ENCODE results near the gene CUEDC2.

The CUEDC2 gene

GRCh38 chr10:102408728-102409603 is 23.4 kb downstream of the CUEDC2 start:
- peak overlapping the region; percentile 60 for H3K4me3 ChIP-seq (ENCODE audit: low read depth, low read length)
- H4K91ac ChIP-seq (ENCODE audit: low read depth, low read length): no peak overlapping the region
- no peak overlapping the region for H3K4ac ChIP-seq (ENCODE audit: low read depth, low read length)
- H3K9me3 ChIP-seq (ENCODE audit: insufficient read depth, low read depth, low read length): peaks cover 6% of the 10 kb centered on the region
- no peak overlapping the region for H2BK5ac ChIP-seq (ENCODE audit: low read depth, low read length, poor library complexity)
- no peak overlapping the region for H3K18ac ChIP-seq (ENCODE audit: low read length)
- H3K36me3 ChIP-seq (ENCODE audit: control insufficient read depth in 1 of 2, insufficient read depth in 2 of 2, low read length in 2 of 2): no peaks in the 10 kb centered on the region
- no peak overlapping the region for H3K14ac ChIP-seq (ENCODE audit: low read length)
- peak overlapping the region; percentile 74 for H3K4me2 ChIP-seq (ENCODE audit: low read length)
- peaks cover 46% of the 10 kb centered on the region for H3K27me3 ChIP-seq (ENCODE audit: insufficient read depth, low read length)
- H2BK120ac ChIP-seq (ENCODE audit: insufficient read depth, low read length, poor library complexity): no peak overlapping the region
- H3K79me1 ChIP-seq (ENCODE audit: low read length): no peaks in the 10 kb centered on the region
- H3K27ac ChIP-seq (ENCODE audit: low read depth, low read length): no peak overlapping the region
- peak overlapping the region; percentile 69 for H2AFZ ChIP-seq (ENCODE audit: insufficient read depth, low read length, poor library complexity)
- no peak overlapping the region for H2BK12ac ChIP-seq (ENCODE audit: low read length)
- no peak overlapping the region for H3K23ac ChIP-seq (ENCODE audit: low read length)
- H3K9ac ChIP-seq (ENCODE audit: low read length): no peak overlapping the region
- H2AK5ac ChIP-seq (ENCODE audit: low read length): no peak overlapping the region
- DNase-seq: peak in 1 of 2 donors; percentile 44
- no peak overlapping the region for H4K12ac ChIP-seq (ENCODE audit: low read depth, low read length)
- H3K79me2 ChIP-seq (ENCODE audit: control insufficient read depth, insufficient read depth, low read length, poor library complexity): no peaks in the 10 kb centered on the region
- no CpG with 5 or more reads among the region's 103 CpGs for WGBS (ENCODE audit: extremely low coverage, insufficient coverage, insufficient read length)
- H3K4me1 ChIP-seq (ENCODE audit: control insufficient read depth in 1 of 2, insufficient read depth in 2 of 2, low read length in 2 of 2): peaks cover 4 to 13% of the 10 kb centered on the region in 2 experiments
- H4K8ac ChIP-seq (ENCODE audit: low read depth, low read length): no peak overlapping the region

GRCh38 chr10:102408131-102408727 is 24.1 kb downstream of the CUEDC2 start:
- no peak overlapping the region for H3K18ac ChIP-seq (ENCODE audit: low read length)
- H3K4me3 ChIP-seq (ENCODE audit: low read depth, low read length): no peak overlapping the region
- no peak overlapping the region for H3K4ac ChIP-seq (ENCODE audit: low read depth, low read length)
- no peak overlapping the region for H2BK120ac ChIP-seq (ENCODE audit: insufficient read depth, low read length, poor library complexity)
- no peak overlapping the region for H2BK5ac ChIP-seq (ENCODE audit: low read depth, low read length, poor library complexity)
- no peaks in the 10 kb centered on the region for H3K36me3 ChIP-seq (ENCODE audit: control insufficient read depth in 1 of 2, insufficient read depth in 2 of 2, low read length in 2 of 2)
- no peaks in the 10 kb centered on the region for H3K79me1 ChIP-seq (ENCODE audit: low read length)
- no peak overlapping the region for H3K27ac ChIP-seq (ENCODE audit: low read depth, low read length)
- H3K14ac ChIP-seq (ENCODE audit: low read length): no peak overlapping the region
- H2AFZ ChIP-seq (ENCODE audit: insufficient read depth, low read length, poor library complexity): no peak overlapping the region
- peaks cover 4 to 13% of the 10 kb centered on the region in 2 experiments for H3K4me1 ChIP-seq (ENCODE audit: control insufficient read depth in 1 of 2, insufficient read depth in 2 of 2, low read length in 2 of 2)
- peak overlapping the region; percentile 74 for H3K4me2 ChIP-seq (ENCODE audit: low read length)
- peaks cover 46% of the 10 kb centered on the region for H3K27me3 ChIP-seq (ENCODE audit: insufficient read depth, low read length)
- H3K9me3 ChIP-seq (ENCODE audit: insufficient read depth, low read depth, low read length): peaks cover 6% of the 10 kb centered on the region
- DNase-seq: no peak
- H2AK5ac ChIP-seq (ENCODE audit: low read length): no peak overlapping the region
- no peak overlapping the region for H4K8ac ChIP-seq (ENCODE audit: low read depth, low read length)
- H3K23ac ChIP-seq (ENCODE audit: low read length): no peak overlapping the region
- no peak overlapping the region for H4K12ac ChIP-seq (ENCODE audit: low read depth, low read length)
- H4K91ac ChIP-seq (ENCODE audit: low read depth, low read length): no peak overlapping the region
- no peak overlapping the region for H2BK12ac ChIP-seq (ENCODE audit: low read length)
- no CpG with 5 or more reads among the region's 14 CpGs for WGBS (ENCODE audit: extremely low coverage, insufficient coverage, insufficient read length)
- no peak overlapping the region for H3K9ac ChIP-seq (ENCODE audit: low read length)
- H3K79me2 ChIP-seq (ENCODE audit: control insufficient read depth, insufficient read depth, low read length, poor library complexity): no peaks in the 10 kb centered on the region

GRCh38 chr10:102407425-102408130 is 24.8 kb downstream of the CUEDC2 start:
- Histone ChIP-seq H3K4me3 (ENCODE audit: low read depth, low read length) (no peak overlapping the region), H3K4ac (ENCODE audit: low read depth, low read length) (no peak overlapping the region), H2BK12ac (ENCODE audit: low read length) (no peak overlapping the region), H2BK5ac (ENCODE audit: low read depth, low read length, poor library complexity) (no peak overlapping the region), H3K4me2 (ENCODE audit: low read length) (no peak overlapping the region), H3K27ac (ENCODE audit: low read depth, low read length) (no peak overlapping the region), H3K14ac (ENCODE audit: low read length) (no peak overlapping the region), H4K91ac (ENCODE audit: low read depth, low read length) (no peak overlapping the region), H3K23ac (ENCODE audit: low read length) (no peak overlapping the region), H2AFZ (ENCODE audit: insufficient read depth, low read length, poor library complexity) (no peak overlapping the region), H3K79me1 (ENCODE audit: low read length) (no peaks in the 10 kb centered on the region), H3K27me3 (ENCODE audit: insufficient read depth, low read length) (peaks cover 46% of the 10 kb centered on the region), H3K9ac (ENCODE audit: low read length) (no peak overlapping the region), H3K36me3 (ENCODE audit: control insufficient read depth in 1 of 2, insufficient read depth in 2 of 2, low read length in 2 of 2) (no peaks in the 10 kb centered on the region), H3K4me1 (ENCODE audit: control insufficient read depth in 1 of 2, insufficient read depth in 2 of 2, low read length in 2 of 2) (peaks cover 6 to 13% of the 10 kb centered on the region in 2 experiments), H2AK5ac (ENCODE audit: low read length) (no peak overlapping the region), H3K9me3 (ENCODE audit: insufficient read depth, low read depth, low read length) (peaks cover 6% of the 10 kb centered on the region), H2BK120ac (ENCODE audit: insufficient read depth, low read length, poor library complexity) (no peak overlapping the region), H3K18ac (ENCODE audit: low read length) (no peak overlapping the region), H3K79me2 (ENCODE audit: control insufficient read depth, insufficient read depth, low read length, poor library complexity) (no peaks in the 10 kb centered on the region), H4K8ac (ENCODE audit: low read depth, low read length) (no peak overlapping the region), H4K12ac (ENCODE audit: low read depth, low read length) (no peak overlapping the region)
- WGBS (ENCODE audit: extremely low coverage, insufficient coverage, insufficient read length): no CpG with 5 or more reads among the region's 13 CpGs
- DNase-seq: no peak

GRCh38 chr10:102406815-102407214 is 25.6 kb downstream of the CUEDC2 start:
- Histone ChIP-seq H3K4ac (ENCODE audit: low read depth, low read length) (no peak overlapping the region), H4K8ac (ENCODE audit: low read depth, low read length) (no peak overlapping the region), H3K4me2 (ENCODE audit: low read length) (no peak overlapping the region), H3K9ac (ENCODE audit: low read length) (no peak overlapping the region), H2AK5ac (ENCODE audit: low read length) (no peak overlapping the region), H3K4me1 (ENCODE audit: control insufficient read depth in 1 of 2, insufficient read depth in 2 of 2, low read length in 2 of 2) (peaks cover 12 to 20% of the 10 kb centered on the region in 2 experiments), H3K9me3 (ENCODE audit: insufficient read depth, low read depth, low read length) (peaks cover 6% of the 10 kb centered on the region), H3K79me1 (ENCODE audit: low read length) (peaks cover 5% of the 10 kb centered on the region), H4K91ac (ENCODE audit: low read depth, low read length) (no peak overlapping the region), H2BK12ac (ENCODE audit: low read length) (no peak overlapping the region), H3K14ac (ENCODE audit: low read length) (no peak overlapping the region), H2BK120ac (ENCODE audit: insufficient read depth, low read length, poor library complexity) (no peak overlapping the region), H3K36me3 (ENCODE audit: control insufficient read depth in 1 of 2, insufficient read depth in 2 of 2, low read length in 2 of 2) (peaks cover 0 to 2% of the 10 kb centered on the region in 2 experiments), H3K27me3 (ENCODE audit: insufficient read depth, low read length) (peaks cover 42% of the 10 kb centered on the region), H2BK5ac (ENCODE audit: low read depth, low read length, poor library complexity) (no peak overlapping the region), H3K18ac (ENCODE audit: low read length) (no peak overlapping the region), H4K12ac (ENCODE audit: low read depth, low read length) (no peak overlapping the region), H3K79me2 (ENCODE audit: control insufficient read depth, insufficient read depth, low read length, poor library complexity) (peaks cover 2% of the 10 kb centered on the region), H2AFZ (ENCODE audit: insufficient read depth, low read length, poor library complexity) (no peak overlapping the region), H3K4me3 (ENCODE audit: low read depth, low read length) (no peak overlapping the region), H3K27ac (ENCODE audit: low read depth, low read length) (no peak overlapping the region), H3K23ac (ENCODE audit: low read length) (no peak overlapping the region)
- WGBS (ENCODE audit: extremely low coverage, insufficient coverage, insufficient read length): no CpG with 5 or more reads among the region's 2 CpGs
- DNase-seq: no peak

Measured in trophoblast cell (in vitro differentiated cells and primary cell).